Nephron (organoid): ENCODE data around the gene RETSAT.
A peak's percentile ranks its signal among the peaks of the same experiment; 100 is the strongest.
"Not testable (repeated sequence)": the region's sequence is repeated elsewhere in the genome, so short reads cannot be mapped to it uniquely, and the experiment has no call there.

Experiments used
- H3K27ac Mint-ChIP-seq, 3 experiments: 2 replicates each; pipeline ENCODE4 v1.8.0; 2020; ENCODE audit warnings: mixed read lengths in 3 of 3, mild to moderate bottlenecking in 2 of 3, moderate library complexity in 1 of 3
- H3K27me3 Mint-ChIP-seq: 2 replicates; pipeline ENCODE4 v1.8.0; 2021; ENCODE audit warnings: low read depth, mild to moderate bottlenecking, moderate library complexity, mixed read lengths
- H3K36me3 Mint-ChIP-seq: 2 replicates; pipeline ENCODE4 v1.8.0; 2020; ENCODE audit warnings: low read depth, mixed read lengths
- H3K4me1 Mint-ChIP-seq: 2 replicates; pipeline ENCODE4 v1.8.0; 2020; ENCODE audit warnings: mixed read lengths
- H3K4me3 Mint-ChIP-seq, 3 experiments: 2 replicates each; pipeline ENCODE4 v1.8.0; 2020; ENCODE audit warnings: mild to moderate bottlenecking in 3 of 3, mixed read lengths in 3 of 3, moderate library complexity in 2 of 3
- H3K9me3 Mint-ChIP-seq: 2 replicates; pipeline ENCODE4 v1.8.0; 2020; ENCODE audit warnings: mixed read lengths
- CTCF ChIP-seq, 3 experiments: fragments of 200-600 bp; sonication (generic); IDR thresholded peaks; one replicate each; pipeline ENCODE4 v1.5.0; 2021; ENCODE audit warnings: antibody characterized with exemption in 3 of 3; ENCODE audit not compliant: unreplicated experiment in 3 of 3

Gene RETSAT

GRCh38 chr2:85376291-85377065 lies 22.1 kb upstream of the RETSAT start:
- H3K27ac Mint-ChIP-seq: peak overlapping the region in 2 of 3 experiments; percentile 70 to 83
- no peak overlapping the region for H3K4me3 Mint-ChIP-seq
- no peaks in the 10 kb centered on the region for H3K4me1 Mint-ChIP-seq
- TF ChIP-seq CTCF (IDR thresholded peaks at IDR 0.05; ENCODE audit: unreplicated experiment in 3 of 3): no peak
- peaks cover 15% of the 10 kb centered on the region for H3K9me3 Mint-ChIP-seq
- peaks cover 75% of the 10 kb centered on the region for H3K36me3 Mint-ChIP-seq
- H3K27me3 Mint-ChIP-seq: no peaks in the 10 kb centered on the region

GRCh38 chr2:85371045-85371444 lies 16.7 kb upstream of the RETSAT start:
- H3K9me3 Mint-ChIP-seq: no peaks in the 10 kb centered on the region
- no peak for TF ChIP-seq CTCF (IDR thresholded peaks at IDR 0.05; ENCODE audit: unreplicated experiment in 3 of 3)
- no peak overlapping the region for H3K4me3 Mint-ChIP-seq
- no peak overlapping the region for H3K27ac Mint-ChIP-seq
- no peaks in the 10 kb centered on the region for H3K27me3 Mint-ChIP-seq
- H3K4me1 Mint-ChIP-seq: no peaks in the 10 kb centered on the region
- H3K36me3 Mint-ChIP-seq: peaks cover 47% of the 10 kb centered on the region

- no peaks in the 10 kb centered on the region for H3K4me1 Mint-ChIP-seq
- H3K27ac Mint-ChIP-seq: no peak overlapping the region
Observed at GRCh38 chr2:85369500-85369899, 15.2 kb upstream of the RETSAT start.

GRCh38 chr2:85368921-85369320 lies 14.6 kb upstream of the RETSAT start:
- no peaks in the 10 kb centered on the region for H3K27me3 Mint-ChIP-seq
- TF ChIP-seq CTCF (IDR thresholded peaks at IDR 0.05; ENCODE audit: unreplicated experiment in 3 of 3): no peak
- H3K9me3 Mint-ChIP-seq: no peaks in the 10 kb centered on the region
- H3K4me3 Mint-ChIP-seq: no peak overlapping the region
- H3K27ac Mint-ChIP-seq: no peak overlapping the region
- H3K36me3 Mint-ChIP-seq: peaks cover 34% of the 10 kb centered on the region
- no peaks in the 10 kb centered on the region for H3K4me1 Mint-ChIP-seq

More at GRCh38 chr2:85369500-85369899, 15.2 kb upstream of the RETSAT start:
- H3K27me3 Mint-ChIP-seq: no peaks in the 10 kb centered on the region
- no peak overlapping the region for H3K4me3 Mint-ChIP-seq
- H3K36me3 Mint-ChIP-seq: peaks cover 37% of the 10 kb centered on the region
- TF ChIP-seq CTCF (IDR thresholded peaks at IDR 0.05; ENCODE audit: unreplicated experiment in 3 of 3): no peak
- no peaks in the 10 kb centered on the region for H3K9me3 Mint-ChIP-seq

- no peaks in the 10 kb centered on the region for H3K27me3 Mint-ChIP-seq
- no peak overlapping the region for H3K27ac Mint-ChIP-seq
- H3K36me3 Mint-ChIP-seq: peaks cover 38% of the 10 kb centered on the region
- no peaks in the 10 kb centered on the region for H3K4me1 Mint-ChIP-seq
- no peaks in the 10 kb centered on the region for H3K9me3 Mint-ChIP-seq
- no peak overlapping the region for H3K4me3 Mint-ChIP-seq
- TF ChIP-seq CTCF (IDR thresholded peaks at IDR 0.05; ENCODE audit: unreplicated experiment in 3 of 3): no peak
Observed at GRCh38 chr2:85367180-85367579, 12.9 kb upstream of the RETSAT start.

- H3K27me3 Mint-ChIP-seq, H3K4me1 Mint-ChIP-seq, H3K4me3 Mint-ChIP-seq, H3K27ac Mint-ChIP-seq, H3K9me3 Mint-ChIP-seq: not testable (repeated sequence)
- H3K36me3 Mint-ChIP-seq: peaks cover 37% of the 10 kb centered on the region
Observed at GRCh38 chr2:85362653-85363387, 8.5 kb upstream of the RETSAT start.
